K562 (cell line): ENCODE data around the gene UNC45B. TPM values are rescaled to one million over a fixed set of nuclear protein-coding genes. Genes with fewer than 3 reads are reported as not detected.

Source experiments
- AFF1 ChIP-seq, 2 experiments: fragments of 450-650 bp; IDR thresholded peaks; 2 replicates each; pipeline ENCODE4 v1.6.1; 2018; ENCODE audit warnings: mild to moderate bottlenecking in 2 of 2, low read depth in 1 of 2; ENCODE audit not compliant: partially characterized antibody in 2 of 2
- BRCA1 ChIP-seq, 2 experiments: fragments of 450-650 bp in 1 of 2; sonication (generic) in 1 of 2; formaldehyde crosslinking in 1 of 2; IDR thresholded peaks; 2 replicates each; pipeline versions ENCODE4 v1.5.0 to v1.6.1; 2017 to 2020; ENCODE audit warnings: mild to moderate bottlenecking in 1 of 2, missing genetic modification reagents in 1 of 2
- CBFA2T2 ChIP-seq: fragments of 450-650 bp; conservative IDR thresholded peaks from 2 replicates; pipeline ENCODE4 v1.6.1; 2017; ENCODE audit warnings: mild to moderate bottlenecking
- CCNT2 ChIP-seq: IDR thresholded peaks from 2 replicates; pipeline ENCODE4 v1.6.1; 2011; ENCODE audit warnings: borderline replicate concordance, low read depth, mild to moderate bottlenecking, moderate library complexity, mixed read lengths, low read length; ENCODE audit not compliant: insufficient read length; ENCODE audit errors: extremely low read depth
- CSDE1 ChIP-seq, 2 experiments: fragments of 450-650 bp; IDR thresholded peaks; 2 replicates each; pipeline ENCODE4 v1.6.1; 2016; ENCODE audit warnings: mild to moderate bottlenecking in 1 of 2
- ILK ChIP-seq: fragments of 450-650 bp; IDR thresholded peaks from 2 replicates; pipeline ENCODE4 v1.6.1; 2016; ENCODE audit warnings: missing genetic modification characterization, low read depth, mild to moderate bottlenecking, missing compliant biosample characterization, moderate library complexity, borderline replicate concordance
- KLF1 ChIP-seq: fragments of 450-650 bp; IDR thresholded peaks from 2 replicates; pipeline ENCODE4 v1.6.1; 2016; ENCODE audit warnings: missing genetic modification characterization, missing compliant biosample characterization
- MED1 ChIP-seq: sonication (generic); formaldehyde crosslinking; IDR thresholded peaks from 2 replicates; pipeline ENCODE4 v1.8.1; 2023; ENCODE audit warnings: missing genetic modification reagents, borderline replicate concordance
- MTF1 ChIP-seq: fragments of 250-450 bp; sonication (Bioruptor Pico); IDR thresholded peaks from 2 replicates; pipeline ENCODE4 v1.9.0; 2021; ENCODE audit warnings: moderate library complexity, mild to moderate bottlenecking, inconsistent platforms, borderline replicate concordance
- RBM17 ChIP-seq: fragments of 200-400 bp; formaldehyde crosslinking; IDR thresholded peaks from 2 replicates; pipeline ENCODE4 v1.6.1; 2017; ENCODE audit warnings: low read depth, mild to moderate bottlenecking, low read length, borderline replicate concordance
- SREBF2 ChIP-seq: sonication (generic); formaldehyde crosslinking; IDR thresholded peaks from 2 replicates; pipeline ENCODE4 v1.4.0; 2020; ENCODE audit warnings: mild to moderate bottlenecking, missing genetic modification reagents
- SUPT5H ChIP-seq: fragments of 450-650 bp; IDR thresholded peaks from 2 replicates; pipeline ENCODE4 v1.6.1; 2016
- TBL1XR1 ChIP-seq, 2 experiments: IDR thresholded peaks; 2 replicates each; pipeline ENCODE4 v1.6.1; 2012; ENCODE audit warnings: improper control_type of control experiment in 2 of 2, low read length in 2 of 2, mild to moderate bottlenecking in 1 of 2
- TCF3 ChIP-seq: sonication (generic); formaldehyde crosslinking; IDR thresholded peaks from 2 replicates; pipeline ENCODE4 v1.4.0; 2020; ENCODE audit warnings: mild to moderate bottlenecking, missing genetic modification reagents
- WHSC1 ChIP-seq: IDR thresholded peaks from one replicate; pipeline ENCODE4 v1.6.1; 2012; ENCODE audit warnings: low read length, control low read depth, inconsistent platforms
- ZNF174 ChIP-seq: fragments of 250-450 bp; sonication (Bioruptor Pico); IDR thresholded peaks from 2 replicates; pipeline ENCODE4 v1.4.0; 2020; ENCODE audit warnings: mild to moderate bottlenecking
- ZNF232 ChIP-seq: sonication (generic); formaldehyde crosslinking; IDR thresholded peaks from 2 replicates; pipeline ENCODE4 v1.8.0; 2022; ENCODE audit warnings: mild to moderate bottlenecking, missing genetic modification reagents
- ZNF324 ChIP-seq: fragments of 250-450 bp; sonication (Bioruptor Pico); IDR thresholded peaks from 2 replicates; pipeline ENCODE4 v1.4.0; 2020; ENCODE audit warnings: mild to moderate bottlenecking
- ZNF347 ChIP-seq: fragments of 450-650 bp; formaldehyde crosslinking; IDR thresholded peaks from 2 replicates; pipeline ENCODE4 v1.4.0; 2020; ENCODE audit warnings: low read depth, mild to moderate bottlenecking, moderate library complexity
- ZNF436 ChIP-seq: fragments of 250-450, 450-650 bp; sonication (Bioruptor Pico); formaldehyde crosslinking; IDR thresholded peaks from 2 replicates; pipeline ENCODE4 v1.7.0; 2020; ENCODE audit warnings: mild to moderate bottlenecking
- ZNF57 ChIP-seq: fragments of 450-650 bp; formaldehyde crosslinking; IDR thresholded peaks from 2 replicates; pipeline ENCODE4 v1.4.0; 2020; ENCODE audit warnings: mild to moderate bottlenecking, moderate library complexity
- ZNF699 ChIP-seq: fragments of 250-450 bp; sonication (Bioruptor Pico); IDR thresholded peaks from 2 replicates; pipeline ENCODE4 v1.8.0; 2021; ENCODE audit warnings: mild to moderate bottlenecking, moderate library complexity; ENCODE audit not compliant: insufficient replicate concordance
- polyA plus RNA-seq, 8 experiments: library from polyadenylated mRNA; depleted of rRNA in 4 of 8; stranded (reverse) in 5 of 8; unstranded in 3 of 8; fragments of >200 nt; fragmentation: Nextera tagmentation in 2 of 8; fragmentation: Illumina TruSeq in 1 of 8; extraction: Ambion mirVana in 2 of 8; extraction: Trizol in 1 of 8; gene quantifications; 2 replicates each; pipeline versions ENCODE4 v1.2.1 to v1.2.3, GENCODE V29; 2011 to 2014; ENCODE audit warnings: inconsistent platforms in 1 of 8, missing spikeins in 1 of 8
- total RNA-seq, 7 experiments: library from RNA; depleted of rRNA in 6 of 7; stranded (reverse); fragments of >200 nt in 6 of 7; fragmentation: Illumina TruSeq in 2 of 7; extraction: Trizol in 2 of 7; gene quantifications; 2 replicates each; pipeline versions ENCODE4 v1.2.1 to v1.2.3, GENCODE V29; 2011 to 2021; ENCODE audit warnings: low replicate concordance in 1 of 7
- TF ChIP-seq, protein P1 (sequence below): sonication (generic); formaldehyde crosslinking; IDR thresholded peaks from 2 replicates; pipeline ENCODE4 v1.8.0; 2022; ENCODE audit warnings: missing genetic modification reagents, mild to moderate bottlenecking, borderline replicate concordance

Gene UNC45B
- total and polyA plus RNA-seq, 9 of the 15 experiments (the other 6 are each of a cell fraction or from before 2014, with no cell fraction given) = not detected

GRCh38 chr17:35119370-35120165, 28.0 kb upstream of the UNC45B start, which contains the start of gene RAD51D (continued):
- TF ChIP-seq ZNF232 (CRISPR knock-in tag) = no peak
- TF ChIP-seq, protein P1, sequence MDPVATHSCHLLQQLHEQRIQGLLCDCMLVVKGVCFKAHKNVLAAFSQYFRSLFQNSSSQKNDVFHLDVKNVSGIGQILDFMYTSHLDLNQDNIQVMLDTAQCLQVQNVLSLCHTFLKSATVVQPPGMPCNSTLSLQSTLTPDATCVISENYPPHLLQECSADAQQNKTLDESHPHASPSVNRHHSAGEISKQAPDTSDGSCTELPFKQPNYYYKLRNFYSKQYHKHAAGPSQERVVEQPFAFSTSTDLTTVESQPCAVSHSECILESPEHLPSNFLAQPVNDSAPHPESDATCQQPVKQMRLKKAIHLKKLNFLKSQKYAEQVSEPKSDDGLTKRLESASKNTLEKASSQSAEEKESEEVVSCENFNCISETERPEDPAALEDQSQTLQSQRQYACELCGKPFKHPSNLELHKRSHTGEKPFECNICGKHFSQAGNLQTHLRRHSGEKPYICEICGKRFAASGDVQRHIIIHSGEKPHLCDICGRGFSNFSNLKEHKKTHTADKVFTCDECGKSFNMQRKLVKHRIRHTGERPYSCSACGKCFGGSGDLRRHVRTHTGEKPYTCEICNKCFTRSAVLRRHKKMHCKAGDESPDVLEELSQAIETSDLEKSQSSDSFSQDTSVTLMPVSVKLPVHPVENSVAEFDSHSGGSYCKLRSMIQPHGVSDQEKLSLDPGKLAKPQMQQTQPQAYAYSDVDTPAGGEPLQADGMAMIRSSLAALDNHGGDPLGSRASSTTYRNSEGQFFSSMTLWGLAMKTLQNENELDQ (CRISPR knock-in tag) = no peak
- TF ChIP-seq CBFA2T2 = peak; percentile 36; the same call in 1 of the 2 replicates
- TF ChIP-seq ZNF699 (CRISPR knock-in tag) = no peak
- TF ChIP-seq ZNF57 (CRISPR knock-in tag) = 0 out of 2 replicates have a peak, but pooled peaks have one; percentile 15
- TF ChIP-seq AFF1 (IDR thresholded peaks at IDR 0.05; ENCODE audit: low read depth in 1 of 2, partially characterized antibody in 2 of 2) = no peak
- TF ChIP-seq BRCA1 (IDR thresholded peaks at IDR 0.05) = no peak
- no peak for TF ChIP-seq BRCA1 (CRISPR knock-in tag; IDR thresholded peaks at IDR 0.05)
- peak; percentile 64 for TF ChIP-seq SUPT5H
- no peak for TF ChIP-seq ZNF174
- TF ChIP-seq ILK = no peak
- TF ChIP-seq TBL1XR1 (IDR thresholded peaks at IDR 0.05; ENCODE audit: low read length in 2 of 2) = no peak
- no peak for TF ChIP-seq ZNF436 (CRISPR knock-in tag)
- TF ChIP-seq TCF3 = peak; percentile 26; the same call in 1 of the 2 replicates
- no peak for TF ChIP-seq RBM17
- TF ChIP-seq SREBF2 (CRISPR knock-in tag) = no peak
- TF ChIP-seq MTF1 (CRISPR knock-in tag) = no peak
- no peak for TF ChIP-seq CSDE1 (IDR thresholded peaks at IDR 0.05)
- no peak for TF ChIP-seq MED1 (CRISPR knock-in tag)
- TF ChIP-seq KLF1 (tag) = no peak
- TF ChIP-seq CCNT2 = peak; percentile 64
- no peak for TF ChIP-seq ZNF324
- no peak for TF ChIP-seq ZNF347 (CRISPR knock-in tag)
- TF ChIP-seq WHSC1 = no peak
